HepG2 (cell line): ENCODE data around the gene MEI1. TPM values are rescaled to one million over a fixed set of nuclear protein-coding genes. Genes with fewer than 3 reads are reported as not detected.

Experiments used
- ARNT ChIP-seq: fragments of 450-650 bp; IDR thresholded peaks from 2 replicates; pipeline ENCODE4 v1.6.1; 2017
- ASH2L ChIP-seq: fragments of 300-600, 200-600 bp; sonication (generic); IDR thresholded peaks from 2 replicates; pipeline ENCODE4 v1.7.0; 2017; ENCODE audit warnings: low read depth, mild to moderate bottlenecking, moderate library complexity, mixed read lengths, low read length; ENCODE audit not compliant: insufficient read length
- ELF4 ChIP-seq: sonication (generic); formaldehyde crosslinking; IDR thresholded peaks from 2 replicates; pipeline ENCODE4 v1.5.0; 2020; ENCODE audit warnings: missing genetic modification reagents, mild to moderate bottlenecking, moderate library complexity, borderline replicate concordance
- FOXP1 ChIP-seq, 2 experiments: fragments of 450-650 bp in 1 of 2; IDR thresholded peaks; 2 replicates each; pipeline ENCODE4 v1.6.1; 2017 to 2018; ENCODE audit warnings: antibody characterized with exemption in 1 of 2
- KLF6 ChIP-seq: IDR thresholded peaks from 2 replicates; pipeline ENCODE4 v1.8.0; 2016; ENCODE audit warnings: missing biosample characterization, missing genetic modification reagents
- MED1 ChIP-seq: sonication (generic); formaldehyde crosslinking; IDR thresholded peaks from 2 replicates; pipeline ENCODE4 v1.4.0; 2020; ENCODE audit warnings: missing genetic modification reagents
- SMARCE1 ChIP-seq: fragments of 450-650 bp; IDR thresholded peaks from 2 replicates; pipeline ENCODE4 v1.6.1; 2017; ENCODE audit warnings: borderline replicate concordance
- ZIK1 ChIP-seq: sonication (generic); formaldehyde crosslinking; IDR thresholded peaks from 2 replicates; pipeline ENCODE4 v1.5.0; 2020; ENCODE audit warnings: mild to moderate bottlenecking, low read depth, missing genetic modification reagents, borderline replicate concordance
- ZNF17 ChIP-seq: sonication (generic); formaldehyde crosslinking; IDR thresholded peaks from 2 replicates; pipeline ENCODE4 v1.5.0; 2020; ENCODE audit warnings: mild to moderate bottlenecking, missing genetic modification reagents
- ZNF230 ChIP-seq: sonication (generic); formaldehyde crosslinking; IDR thresholded peaks from 2 replicates; pipeline ENCODE4 v1.4.0; 2020; ENCODE audit warnings: mild to moderate bottlenecking, missing genetic modification reagents
- ZNF234 ChIP-seq: sonication (generic); formaldehyde crosslinking; conservative IDR thresholded peaks from 2 replicates; pipeline ENCODE4 v1.5.1; 2020; ENCODE audit warnings: mild to moderate bottlenecking, missing genetic modification reagents
- ZNF549 ChIP-seq: sonication (generic); formaldehyde crosslinking; IDR thresholded peaks from 2 replicates; pipeline ENCODE4 v1.5.0; 2020; ENCODE audit warnings: missing genetic modification reagents
- ZNF552 ChIP-seq: sonication (generic); formaldehyde crosslinking; IDR thresholded peaks from 2 replicates; pipeline ENCODE4 v1.9.0; 2022; ENCODE audit warnings: missing genetic modification reagents, mild to moderate bottlenecking, borderline replicate concordance
- ZNF674 ChIP-seq: sonication (generic); formaldehyde crosslinking; IDR thresholded peaks from 2 replicates; pipeline ENCODE4 v1.5.0; 2020; ENCODE audit warnings: low read depth, mild to moderate bottlenecking, missing genetic modification reagents
- ZNF746 ChIP-seq: sonication (generic); formaldehyde crosslinking; IDR thresholded peaks from 2 replicates; pipeline ENCODE4 v1.8.0; 2022; ENCODE audit warnings: mild to moderate bottlenecking, missing genetic modification reagents
- ZNF747 ChIP-seq: sonication (generic); formaldehyde crosslinking; IDR thresholded peaks from 2 replicates; pipeline ENCODE4 v1.8.1; 2023; ENCODE audit warnings: missing genetic modification reagents, mild to moderate bottlenecking, borderline replicate concordance
- polyA plus RNA-seq, 8 experiments: library from polyadenylated mRNA; depleted of rRNA in 3 of 8; stranded (reverse) in 7 of 8; unstranded in 1 of 8; fragments of >200 nt; fragmentation: Illumina TruSeq in 4 of 8; extraction: Trizol in 4 of 8; gene quantifications; 2 replicates each; pipeline versions ENCODE4 v1.2.1 to v1.2.3, GENCODE V29; 2011 to 2016; ENCODE audit warnings: low read depth in 4 of 8, missing spikeins in 1 of 8, mixed read lengths in 1 of 8; ENCODE audit not compliant: insufficient read depth in 1 of 8
- total RNA-seq, 5 experiments: library from RNA; depleted of rRNA; stranded (reverse); fragments of >200 nt; fragmentation: Illumina TruSeq; extraction: Trizol; gene quantifications; 2 replicates each; pipeline ENCODE4 v1.2.3, GENCODE V29; 2016; ENCODE audit warnings: low read depth in 1 of 5
- TF ChIP-seq, protein P1 (sequence below): sonication (generic); formaldehyde crosslinking; conservative IDR thresholded peaks from 2 replicates; pipeline ENCODE4 v1.4.0; 2020; ENCODE audit warnings: missing genetic modification reagents
- TF ChIP-seq, protein P2 (sequence below): sonication (generic); formaldehyde crosslinking; IDR thresholded peaks from 2 replicates; pipeline ENCODE4 v1.4.0; 2020; ENCODE audit warnings: missing genetic modification reagents
- TF ChIP-seq, protein P3 (sequence below): IDR thresholded peaks from 2 replicates; pipeline ENCODE4 v1.6.1; 2012; ENCODE audit warnings: low read length, improper control_type of control experiment

The MEI1 gene
- total and polyA plus RNA-seq, 2 of the 13 experiments (the other 11 are each of a cell fraction or from before 2014, with no cell fraction given) = 0.75 to 1.9 TPM

DNA sequence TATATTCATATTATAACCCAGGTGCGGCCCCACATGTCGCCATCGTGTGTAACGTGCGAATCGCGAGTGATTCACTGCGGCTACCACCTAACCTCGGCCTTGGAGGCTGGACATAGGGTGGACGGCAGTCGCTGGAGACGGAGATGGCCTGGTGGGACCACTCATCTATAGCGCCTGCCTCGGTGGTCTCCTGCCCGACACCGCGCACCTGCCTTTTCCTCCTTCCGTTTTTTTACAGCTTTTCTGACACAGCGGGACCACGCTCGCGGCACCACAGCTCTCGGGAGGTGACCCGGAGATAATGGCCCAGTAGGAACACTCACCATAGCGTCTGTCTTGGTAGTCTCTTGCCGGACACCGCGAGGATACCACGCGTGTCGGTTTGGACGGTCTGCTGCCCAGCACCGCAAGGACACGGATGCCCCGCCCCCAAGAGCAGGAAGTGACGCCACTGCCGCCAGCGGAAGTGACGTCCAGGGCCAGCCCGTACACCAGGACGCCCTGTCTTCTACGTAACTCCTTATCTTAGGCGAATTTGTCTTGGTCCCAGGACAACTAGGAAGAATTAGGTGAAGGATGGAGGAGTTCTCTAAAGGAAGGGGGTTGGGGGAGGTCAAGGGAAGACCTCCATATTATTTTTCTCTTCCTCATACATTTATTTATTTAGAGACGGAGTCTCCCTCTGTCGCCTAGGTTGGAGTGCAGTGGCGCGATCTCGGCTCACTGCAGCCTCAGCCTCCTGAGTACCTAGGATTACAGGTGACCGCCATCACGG lies 17.1 kb upstream of the MEI1 start (continued):
- TF ChIP-seq ZNF234 (CRISPR knock-in tag) = no peak; the same call in 1 of the 2 replicates
- TF ChIP-seq ELF4 (CRISPR knock-in tag) = no peak
- no peak for TF ChIP-seq SMARCE1
- TF ChIP-seq ZNF549 (CRISPR knock-in tag) = no peak
- peak; percentile 60 for TF ChIP-seq ASH2L
- peak; percentile 63; the same call in 1 of the 2 replicates for TF ChIP-seq KLF6 (CRISPR knock-in tag)
- no peak for TF ChIP-seq FOXP1 (IDR thresholded peaks at IDR 0.05)
- TF ChIP-seq FOXP1 (CRISPR knock-in tag; IDR thresholded peaks at IDR 0.05) = no peak
- TF ChIP-seq MED1 (CRISPR knock-in tag) = peak; percentile 55
- no peak for TF ChIP-seq ZNF674 (CRISPR knock-in tag)
- TF ChIP-seq ZNF230 (CRISPR knock-in tag) = no peak; the same call in 1 of the 2 replicates
- TF ChIP-seq ZNF746 = no peak
- peak; percentile 81; the same call in 1 of the 2 replicates for TF ChIP-seq ZNF747 (CRISPR knock-in tag)
- TF ChIP-seq, protein P1, sequence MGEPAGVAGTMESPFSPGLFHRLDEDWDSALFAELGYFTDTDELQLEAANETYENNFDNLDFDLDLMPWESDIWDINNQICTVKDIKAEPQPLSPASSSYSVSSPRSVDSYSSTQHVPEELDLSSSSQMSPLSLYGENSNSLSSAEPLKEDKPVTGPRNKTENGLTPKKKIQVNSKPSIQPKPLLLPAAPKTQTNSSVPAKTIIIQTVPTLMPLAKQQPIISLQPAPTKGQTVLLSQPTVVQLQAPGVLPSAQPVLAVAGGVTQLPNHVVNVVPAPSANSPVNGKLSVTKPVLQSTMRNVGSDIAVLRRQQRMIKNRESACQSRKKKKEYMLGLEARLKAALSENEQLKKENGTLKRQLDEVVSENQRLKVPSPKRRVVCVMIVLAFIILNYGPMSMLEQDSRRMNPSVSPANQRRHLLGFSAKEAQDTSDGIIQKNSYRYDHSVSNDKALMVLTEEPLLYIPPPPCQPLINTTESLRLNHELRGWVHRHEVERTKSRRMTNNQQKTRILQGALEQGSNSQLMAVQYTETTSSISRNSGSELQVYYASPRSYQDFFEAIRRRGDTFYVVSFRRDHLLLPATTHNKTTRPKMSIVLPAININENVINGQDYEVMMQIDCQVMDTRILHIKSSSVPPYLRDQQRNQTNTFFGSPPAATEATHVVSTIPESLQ (CRISPR knock-in tag) = no peak
- TF ChIP-seq, protein P2, sequence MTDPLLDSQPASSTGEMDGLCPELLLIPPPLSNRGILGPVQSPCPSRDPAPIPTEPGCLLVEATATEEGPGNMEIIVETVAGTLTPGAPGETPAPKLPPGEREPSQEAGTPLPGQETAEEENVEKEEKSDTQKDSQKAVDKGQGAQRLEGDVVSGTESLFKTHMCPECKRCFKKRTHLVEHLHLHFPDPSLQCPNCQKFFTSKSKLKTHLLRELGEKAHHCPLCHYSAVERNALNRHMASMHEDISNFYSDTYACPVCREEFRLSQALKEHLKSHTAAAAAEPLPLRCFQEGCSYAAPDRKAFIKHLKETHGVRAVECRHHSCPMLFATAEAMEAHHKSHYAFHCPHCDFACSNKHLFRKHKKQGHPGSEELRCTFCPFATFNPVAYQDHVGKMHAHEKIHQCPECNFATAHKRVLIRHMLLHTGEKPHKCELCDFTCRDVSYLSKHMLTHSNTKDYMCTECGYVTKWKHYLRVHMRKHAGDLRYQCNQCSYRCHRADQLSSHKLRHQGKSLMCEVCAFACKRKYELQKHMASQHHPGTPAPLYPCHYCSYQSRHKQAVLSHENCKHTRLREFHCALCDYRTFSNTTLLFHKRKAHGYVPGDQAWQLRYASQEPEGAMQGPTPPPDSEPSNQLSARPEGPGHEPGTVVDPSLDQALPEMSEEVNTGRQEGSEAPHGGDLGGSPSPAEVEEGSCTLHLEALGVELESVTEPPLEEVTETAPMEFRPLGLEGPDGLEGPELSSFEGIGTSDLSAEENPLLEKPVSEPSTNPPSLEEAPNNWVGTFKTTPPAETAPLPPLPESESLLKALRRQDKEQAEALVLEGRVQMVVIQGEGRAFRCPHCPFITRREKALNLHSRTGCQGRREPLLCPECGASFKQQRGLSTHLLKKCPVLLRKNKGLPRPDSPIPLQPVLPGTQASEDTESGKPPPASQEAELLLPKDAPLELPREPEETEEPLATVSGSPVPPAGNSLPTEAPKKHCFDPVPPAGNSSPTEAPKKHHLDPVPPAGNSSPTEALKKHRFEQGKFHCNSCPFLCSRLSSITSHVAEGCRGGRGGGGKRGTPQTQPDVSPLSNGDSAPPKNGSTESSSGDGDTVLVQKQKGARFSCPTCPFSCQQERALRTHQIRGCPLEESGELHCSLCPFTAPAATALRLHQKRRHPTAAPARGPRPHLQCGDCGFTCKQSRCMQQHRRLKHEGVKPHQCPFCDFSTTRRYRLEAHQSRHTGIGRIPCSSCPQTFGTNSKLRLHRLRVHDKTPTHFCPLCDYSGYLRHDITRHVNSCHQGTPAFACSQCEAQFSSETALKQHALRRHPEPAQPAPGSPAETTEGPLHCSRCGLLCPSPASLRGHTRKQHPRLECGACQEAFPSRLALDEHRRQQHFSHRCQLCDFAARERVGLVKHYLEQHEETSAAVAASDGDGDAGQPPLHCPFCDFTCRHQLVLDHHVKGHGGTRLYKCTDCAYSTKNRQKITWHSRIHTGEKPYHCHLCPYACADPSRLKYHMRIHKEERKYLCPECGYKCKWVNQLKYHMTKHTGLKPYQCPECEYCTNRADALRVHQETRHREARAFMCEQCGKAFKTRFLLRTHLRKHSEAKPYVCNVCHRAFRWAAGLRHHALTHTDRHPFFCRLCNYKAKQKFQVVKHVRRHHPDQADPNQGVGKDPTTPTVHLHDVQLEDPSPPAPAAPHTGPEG (CRISPR knock-in tag) = 0 out of 2 replicates have a peak, but pooled peaks have one; percentile 41
- TF ChIP-seq ZNF552 (CRISPR knock-in tag) = no peak; the same call in 1 of the 2 replicates
- TF ChIP-seq, protein P3, sequence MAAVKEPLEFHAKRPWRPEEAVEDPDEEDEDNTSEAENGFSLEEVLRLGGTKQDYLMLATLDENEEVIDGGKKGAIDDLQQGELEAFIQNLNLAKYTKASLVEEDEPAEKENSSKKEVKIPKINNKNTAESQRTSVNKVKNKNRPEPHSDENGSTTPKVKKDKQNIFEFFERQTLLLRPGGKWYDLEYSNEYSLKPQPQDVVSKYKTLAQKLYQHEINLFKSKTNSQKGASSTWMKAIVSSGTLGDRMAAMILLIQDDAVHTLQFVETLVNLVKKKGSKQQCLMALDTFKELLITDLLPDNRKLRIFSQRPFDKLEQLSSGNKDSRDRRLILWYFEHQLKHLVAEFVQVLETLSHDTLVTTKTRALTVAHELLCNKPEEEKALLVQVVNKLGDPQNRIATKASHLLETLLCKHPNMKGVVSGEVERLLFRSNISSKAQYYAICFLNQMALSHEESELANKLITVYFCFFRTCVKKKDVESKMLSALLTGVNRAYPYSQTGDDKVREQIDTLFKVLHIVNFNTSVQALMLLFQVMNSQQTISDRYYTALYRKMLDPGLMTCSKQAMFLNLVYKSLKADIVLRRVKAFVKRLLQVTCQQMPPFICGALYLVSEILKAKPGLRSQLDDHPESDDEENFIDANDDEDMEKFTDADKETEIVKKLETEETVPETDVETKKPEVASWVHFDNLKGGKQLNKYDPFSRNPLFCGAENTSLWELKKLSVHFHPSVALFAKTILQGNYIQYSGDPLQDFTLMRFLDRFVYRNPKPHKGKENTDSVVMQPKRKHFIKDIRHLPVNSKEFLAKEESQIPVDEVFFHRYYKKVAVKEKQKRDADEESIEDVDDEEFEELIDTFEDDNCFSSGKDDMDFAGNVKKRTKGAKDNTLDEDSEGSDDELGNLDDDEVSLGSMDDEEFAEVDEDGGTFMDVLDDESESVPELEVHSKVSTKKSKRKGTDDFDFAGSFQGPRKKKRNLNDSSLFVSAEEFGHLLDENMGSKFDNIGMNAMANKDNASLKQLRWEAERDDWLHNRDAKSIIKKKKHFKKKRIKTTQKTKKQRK = no peak
- no peak for TF ChIP-seq ARNT
- 0 out of 2 replicates have a peak, but pooled peaks have one; percentile 38 for TF ChIP-seq ZIK1 (CRISPR knock-in tag)
- TF ChIP-seq ZNF17 (CRISPR knock-in tag) = no peak
